ENCODE data around the gene NASP.

The NASP gene

GRCh38 chr1:45617618-45618017, 33.8 kb downstream of the NASP start:
- DNase-seq (ENCODE audit: low read depth) = no peak
- in situ Hi-C loops (cut with HindIII; ENCODE audit: low sequenced_read_pairs) = no loop called here
- no peak overlapping the region for H3K4me3 ChIP-seq (ENCODE audit: low read depth, low read length)

GRCh38 chr1:45619149-45619921, 35.5 kb downstream of the NASP start:
- no peak overlapping the region for H3K4me3 ChIP-seq (ENCODE audit: low read depth, low read length)
- DNase-seq (ENCODE audit: low read depth) = no peak
- in situ Hi-C loops (cut with HindIII; ENCODE audit: low sequenced_read_pairs) = no loop called here
- TF ChIP-seq CTCF (IDR thresholded peaks at IDR 0.05; ENCODE audit: low read depth, low read length, missing control alignments) = no peak

More at GRCh38 chr1:45617618-45618017, 33.8 kb downstream of the NASP start:
- no peak for TF ChIP-seq CTCF (IDR thresholded peaks at IDR 0.05; ENCODE audit: low read depth, low read length, missing control alignments)

- no peak for TF ChIP-seq CTCF (IDR thresholded peaks at IDR 0.05; ENCODE audit: low read depth, low read length, missing control alignments)
- H3K4me3 ChIP-seq (ENCODE audit: low read depth, low read length) = no peak overlapping the region
- in situ Hi-C loops (cut with HindIII; ENCODE audit: low sequenced_read_pairs) = no loop called here
- DNase-seq (ENCODE audit: low read depth) = no peak
These were observed 37.0 kb downstream of the NASP start for GRCh38 chr1:45620588-45621500.

- no peak for TF ChIP-seq CTCF (IDR thresholded peaks at IDR 0.05; ENCODE audit: low read depth, low read length, missing control alignments)
- in situ Hi-C loops (cut with HindIII; ENCODE audit: low sequenced_read_pairs) = no loop called here
- no peak overlapping the region for H3K4me3 ChIP-seq (ENCODE audit: low read depth, low read length)
- DNase-seq (ENCODE audit: low read depth) = no peak
These were observed 37.6 kb downstream of the NASP start for GRCh38 chr1:45621501-45621836.

GRCh38 chr1:45621895-45622523, 38.2 kb downstream of the NASP start:
- no peak overlapping the region for H3K4me3 ChIP-seq (ENCODE audit: low read depth, low read length)

More at GRCh38 chr1:45621895-45622523, 38.2 kb downstream of the NASP start:
- no peak for TF ChIP-seq CTCF (IDR thresholded peaks at IDR 0.05; ENCODE audit: low read depth, low read length, missing control alignments)
- in situ Hi-C loops (cut with HindIII; ENCODE audit: low sequenced_read_pairs) = no loop called here
- DNase-seq (ENCODE audit: low read depth) = no peak

Data from astrocyte of the cerebellum (primary cell).